PFSK-1 (cell line): Measurements from ENCODE around the gene SH3BGRL2.

Source experiments
- SIN3A ChIP-seq: IDR thresholded peaks from 2 replicates; pipeline ENCODE4 v1.6.1; 2012; ENCODE audit warnings: mild to moderate bottlenecking, low read length, moderate library complexity, borderline replicate concordance; ENCODE audit not compliant: insufficient read depth
- TAF1 ChIP-seq: IDR thresholded peaks from 2 replicates; pipeline ENCODE4 v1.6.1; 2012; ENCODE audit warnings: low read length, control low read depth, borderline replicate concordance; ENCODE audit not compliant: insufficient read depth

- TF ChIP-seq TAF1 (no peak), SIN3A (no peak)
Observed at GRCh38 chr6:79622364-79622763, 8.8 kb upstream of the SH3BGRL2 start.
